ENCODE results near the gene DUS1L.

GRCh38 chr17:82082456-82082855 lies 16.9 kb upstream of the DUS1L start:
- TF ChIP-seq CTCF (IDR thresholded peaks at IDR 0.05) (no peak), POLR2A (IDR thresholded peaks at IDR 0.05) (no peak)
